MCF 10A (cell line): Measurements from ENCODE around the gene ZDBF2. TPM values are rescaled to one million over a fixed set of nuclear protein-coding genes. Genes with fewer than 3 reads are reported as not detected.

Experiments
- BruUV-seq: library from RNA; stranded (reverse); fragments of 400-500 nt; replicated peaks from 2 replicates; lab custom pipeline; 2021; lab: Mats Ljungman, UMichigan
- CTCF ChIA-PET: fragments of 300-600 bp; sonication (Branson Sonifier 250); formaldehyde crosslinking; extraction: SDS; loops from one replicate; lab custom pipeline; 2021; ENCODE audit warnings: antibody characterized with exemption, inconsistent platforms; lab: Yijun Ruan, JAX
- POLR2A ChIA-PET: fragments of 300-600, 350-650 bp; sonication (Branson Sonifier 250); formaldehyde crosslinking; extraction: SDS; loops from one replicate; lab custom pipeline; 2020; ENCODE audit warnings: antibody characterized with exemption, inconsistent platforms; lab: Yijun Ruan, JAX
- DNase-seq: peaks from one replicate; pipeline ENCODE4 v3.0.0-alpha.2; 2018; ENCODE audit not compliant: unreplicated experiment
- H3K27ac Mint-ChIP-seq: one replicate; pipeline ENCODE4 v1.8.0; 2022; ENCODE audit warnings: mild to moderate bottlenecking, low read depth, mixed read lengths; ENCODE audit not compliant: unreplicated experiment
- H3K27me3 Mint-ChIP-seq: one replicate; pipeline ENCODE4 v1.8.0; 2022; ENCODE audit warnings: mixed read lengths; ENCODE audit not compliant: insufficient read depth, unreplicated experiment
- H3K36me3 Mint-ChIP-seq: one replicate; pipeline ENCODE4 v1.8.0; 2022; ENCODE audit warnings: mild to moderate bottlenecking, moderate library complexity, mixed read lengths; ENCODE audit not compliant: insufficient read depth, unreplicated experiment
- H3K4me1 Mint-ChIP-seq: one replicate; pipeline ENCODE4 v1.8.0; 2022; ENCODE audit warnings: mixed read lengths; ENCODE audit not compliant: insufficient read depth, unreplicated experiment
- H3K4me3 Mint-ChIP-seq: one replicate; pipeline ENCODE4 v1.8.0; 2022; ENCODE audit warnings: mild to moderate bottlenecking, moderate library complexity, mixed read lengths; ENCODE audit not compliant: unreplicated experiment
- H3K9me3 Mint-ChIP-seq: one replicate; pipeline ENCODE4 v1.8.0; 2022; ENCODE audit warnings: mixed read lengths; ENCODE audit not compliant: unreplicated experiment
- intact Hi-C: fragments of 100-400 bp; cut with micrococcal nuclease; formaldehyde crosslinking; loops from 2 replicates; pipeline ENCODE4 v1.14.1; 2022
- total RNA-seq: library from RNA; stranded (reverse); gene quantifications from 2 replicates; pipeline ENCODE4 v1.2.3, GENCODE V29; 2022
- TF ChIP-seq, protein P1 (sequence below): fragments of 200-600 bp; IDR thresholded peaks from one replicate; pipeline ENCODE4 v1.8.0; 2022; ENCODE audit warnings: antibody characterized with exemption, mild to moderate bottlenecking; ENCODE audit not compliant: unreplicated experiment

ZDBF2 gene
- total RNA-seq, 1 experiment from 2014 or later, result 15.6 TPM

DNA sequence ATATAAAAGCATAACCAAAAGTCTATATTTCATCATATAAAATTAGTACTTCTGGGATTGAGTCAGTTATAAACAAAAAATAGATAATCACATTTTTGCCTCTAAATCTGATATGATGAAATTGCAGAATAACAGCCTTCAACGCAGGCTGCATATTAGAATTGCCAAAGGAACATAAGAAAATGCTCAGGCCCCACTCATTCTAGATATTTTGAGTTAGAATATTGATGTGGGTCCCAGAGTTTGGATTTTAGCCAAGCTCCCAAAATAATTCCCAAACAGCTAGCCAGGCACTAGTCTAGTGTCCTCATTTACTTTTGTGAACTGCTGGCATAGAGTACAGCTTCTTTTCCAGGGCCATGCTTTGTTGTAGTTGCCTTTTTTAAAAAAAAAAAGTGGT is 63.5 kb downstream of the ZDBF2 start:
- POLR2A ChIA-PET, result interaction anchor here (0.7 kb wide), 1 partner anchor 194 kb away, joined by 3 read pairs; no protein-coding TSS in a partner anchor
- no peaks in the 10 kb centered on the region for H3K36me3 Mint-ChIP-seq
- CTCF ChIA-PET, result no interaction called here
- no peak overlapping the region for H3K4me3 Mint-ChIP-seq
- H3K4me1 Mint-ChIP-seq, result no peaks in the 10 kb centered on the region
- no peak for DNase-seq
- TF ChIP-seq, protein P1, sequence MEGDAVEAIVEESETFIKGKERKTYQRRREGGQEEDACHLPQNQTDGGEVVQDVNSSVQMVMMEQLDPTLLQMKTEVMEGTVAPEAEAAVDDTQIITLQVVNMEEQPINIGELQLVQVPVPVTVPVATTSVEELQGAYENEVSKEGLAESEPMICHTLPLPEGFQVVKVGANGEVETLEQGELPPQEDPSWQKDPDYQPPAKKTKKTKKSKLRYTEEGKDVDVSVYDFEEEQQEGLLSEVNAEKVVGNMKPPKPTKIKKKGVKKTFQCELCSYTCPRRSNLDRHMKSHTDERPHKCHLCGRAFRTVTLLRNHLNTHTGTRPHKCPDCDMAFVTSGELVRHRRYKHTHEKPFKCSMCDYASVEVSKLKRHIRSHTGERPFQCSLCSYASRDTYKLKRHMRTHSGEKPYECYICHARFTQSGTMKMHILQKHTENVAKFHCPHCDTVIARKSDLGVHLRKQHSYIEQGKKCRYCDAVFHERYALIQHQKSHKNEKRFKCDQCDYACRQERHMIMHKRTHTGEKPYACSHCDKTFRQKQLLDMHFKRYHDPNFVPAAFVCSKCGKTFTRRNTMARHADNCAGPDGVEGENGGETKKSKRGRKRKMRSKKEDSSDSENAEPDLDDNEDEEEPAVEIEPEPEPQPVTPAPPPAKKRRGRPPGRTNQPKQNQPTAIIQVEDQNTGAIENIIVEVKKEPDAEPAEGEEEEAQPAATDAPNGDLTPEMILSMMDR, result no peak
- intact Hi-C loops, result no loop called here
- H3K27me3 Mint-ChIP-seq, result no peaks in the 10 kb centered on the region
- H3K27ac Mint-ChIP-seq, result no peak overlapping the region
- no TSS peak for BruUV-seq
- no peaks in the 10 kb centered on the region for H3K9me3 Mint-ChIP-seq

- no peak for DNase-seq
- TF ChIP-seq, protein P1, result no peak
- Mint-ChIP-seq H3K4me3 (no peak overlapping the region), H3K27ac (no peak overlapping the region), H3K36me3 (no peaks in the 10 kb centered on the region), H3K4me1 (no peaks in the 10 kb centered on the region), H3K9me3 (peaks cover 8% of the 10 kb centered on the region), H3K27me3 (no peaks in the 10 kb centered on the region)
- POLR2A ChIA-PET, result no interaction called here
- BruUV-seq, result no TSS peak
- intact Hi-C loops, result no loop called here
- CTCF ChIA-PET, result no interaction called here
Measured at GRCh38 chr2:206341396-206341795, 66.9 kb downstream of the ZDBF2 start.

GRCh38 chr2:206343144-206343543 is 68.7 kb downstream of the ZDBF2 start:
- Mint-ChIP-seq H3K27ac (no peak overlapping the region), H3K9me3 (peaks cover 8% of the 10 kb centered on the region), H3K36me3 (no peaks in the 10 kb centered on the region), H3K4me1 (no peaks in the 10 kb centered on the region), H3K27me3 (no peaks in the 10 kb centered on the region), H3K4me3 (no peak overlapping the region)
- intact Hi-C loops, result no loop called here
- ChIA-PET CTCF (no interaction called here), POLR2A (no interaction called here)
- TF ChIP-seq, protein P1, result no peak
- no peak for DNase-seq
- no TSS peak for BruUV-seq

GRCh38 chr2:206343816-206344215 is 69.4 kb downstream of the ZDBF2 start:
- POLR2A ChIA-PET, result no interaction called here
- CTCF ChIA-PET, result no interaction called here
- TF ChIP-seq, protein P1, result no peak
- intact Hi-C loops, result no loop called here
- H3K27ac Mint-ChIP-seq, result no peak overlapping the region
- BruUV-seq, result no TSS peak
- H3K27me3 Mint-ChIP-seq, result no peaks in the 10 kb centered on the region
- no peak for DNase-seq
- peaks cover 8% of the 10 kb centered on the region for H3K9me3 Mint-ChIP-seq
- no peaks in the 10 kb centered on the region for H3K36me3 Mint-ChIP-seq
- no peak overlapping the region for H3K4me3 Mint-ChIP-seq
- H3K4me1 Mint-ChIP-seq, result no peaks in the 10 kb centered on the region
